Transverse colon (tissue), 4 donors: Measurements from ENCODE around the gene BTRC.

Experiments
- CTCF ChIP-seq, 5 experiments: fragments of 200-600 bp in 3 of 5; fragments of 450-650 bp in 2 of 5; sonication (generic) in 3 of 5; IDR thresholded peaks; 1 replicate in 2 of 5; 2 replicates in 3 of 5; pipeline ENCODE4 v1.5.1; 2016 to 2017; ENCODE audit warnings: antibody characterized with exemption in 5 of 5, inconsistent platforms in 3 of 5, mild to moderate bottlenecking in 2 of 5, moderate library complexity in 1 of 5
- EP300 ChIP-seq: sonication (generic); formaldehyde crosslinking; IDR thresholded peaks from one replicate; pipeline ENCODE4 v1.6.1; 2017; ENCODE audit warnings: antibody characterized with exemption, low read depth
- POLR2A ChIP-seq: fragments of 450-650 bp; IDR thresholded peaks from one replicate; pipeline ENCODE4 v1.6.1; 2016; ENCODE audit warnings: antibody characterized with exemption, mild to moderate bottlenecking, moderate library complexity
- POLR2AphosphoS5 ChIP-seq, 3 donors: sonication (generic); formaldehyde crosslinking; IDR thresholded peaks; one replicate each; pipeline ENCODE4 v1.6.1; 2016; ENCODE audit warnings: antibody characterized with exemption in 3 of 3

- no peak for TF ChIP-seq CTCF (IDR thresholded peaks at IDR 0.05)
- no peak for TF ChIP-seq POLR2A
- no peak for TF ChIP-seq POLR2AphosphoS5 (IDR thresholded peaks at IDR 0.05)
- TF ChIP-seq EP300: no peak
These were observed 138.8 kb downstream of the BTRC start for GRCh38 chr10:101492814-101493213.
